Measurements from ENCODE around the gene SMAD7.
A peak's percentile ranks its signal among the peaks of the same experiment; 100 is the strongest.

Gene SMAD7

GRCh38 chr18:48952287-48953103, 1.7 kb upstream of the SMAD7 start:
- H3K27me3 ChIP-seq (ENCODE audit: control insufficient read depth in 1 of 2, insufficient read depth in 2 of 2, low read length in 2 of 2), result no peaks in the 10 kb centered on the region
- H3K4me3 ChIP-seq (ENCODE audit: low read depth in 1 of 2, low read length in 2 of 2), result peak overlapping the region; percentile 62 to 78
- peak overlapping the region; percentile 87 for H3K27ac ChIP-seq (ENCODE audit: low read depth, low read length)
- peak overlapping the region; percentile 73 to 78 for H3K9ac ChIP-seq (ENCODE audit: low read depth in 1 of 2, low read length in 2 of 2)
- peaks cover 30 to 31% of the 10 kb centered on the region in 2 donors for H3K4me1 ChIP-seq (ENCODE audit: control insufficient read depth in 1 of 2, insufficient read depth in 2 of 2, low read length in 2 of 2)
- H3K9me3 ChIP-seq (ENCODE audit: control insufficient read depth in 1 of 2, low read length in 2 of 2), result no peaks in the 10 kb centered on the region
- H3K36me3 ChIP-seq (ENCODE audit: control insufficient read depth in 1 of 2, insufficient read depth in 2 of 2, low read length in 2 of 2), result no peaks in the 10 kb centered on the region

DNA sequence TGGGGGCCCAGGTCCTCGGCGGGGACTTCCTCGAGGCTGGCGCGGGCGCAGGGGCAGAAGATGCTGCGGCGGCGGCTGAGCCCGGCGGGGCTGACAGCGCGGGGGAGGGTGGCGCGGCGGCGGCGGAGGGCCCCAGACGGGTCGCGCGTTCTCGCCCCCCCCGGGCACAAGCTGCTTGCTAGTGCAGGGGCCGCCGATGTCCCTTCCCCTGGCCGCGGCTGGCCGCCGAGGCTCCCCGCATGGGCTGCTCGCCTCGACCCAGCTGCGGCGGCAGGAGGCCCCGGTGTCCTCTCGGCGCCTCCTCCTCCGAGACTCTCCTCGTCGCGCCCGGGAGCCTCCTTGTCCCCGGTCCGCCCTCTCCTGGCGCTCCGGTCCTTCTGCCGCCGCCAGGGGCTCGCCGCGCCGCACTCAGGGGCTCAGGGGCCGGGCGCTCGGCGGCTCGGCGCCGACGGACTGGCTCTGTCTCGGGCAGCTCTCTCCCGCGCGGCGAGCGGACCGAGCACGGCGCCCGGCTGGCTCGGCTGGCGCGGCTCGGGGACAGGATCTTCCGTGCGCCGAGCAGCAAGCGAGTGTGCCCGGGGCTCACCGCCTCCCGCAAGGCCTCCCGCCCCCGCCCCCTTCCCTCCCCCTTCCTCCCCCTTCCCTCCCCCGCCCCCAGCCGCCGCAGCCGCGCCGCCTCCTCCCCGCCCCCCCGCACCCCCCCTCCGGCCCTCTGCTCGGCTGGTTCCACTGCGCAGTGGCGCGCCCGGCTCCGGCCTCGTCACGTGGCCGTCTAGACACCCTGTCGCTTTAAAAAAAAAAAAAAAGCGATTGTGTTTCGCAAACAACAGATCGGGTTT, 902 bp upstream of the SMAD7 start:
- H3K36me3 ChIP-seq (ENCODE audit: control insufficient read depth in 1 of 2, insufficient read depth in 2 of 2, low read length in 2 of 2), result no peaks in the 10 kb centered on the region

GRCh38 chr18:48949606-48950535, 894 bp downstream of the SMAD7 start:
- H3K4me3 ChIP-seq (ENCODE audit: low read depth in 1 of 2, low read length in 2 of 2), result peak overlapping the region; percentile 93 to 94
- no peaks in the 10 kb centered on the region for H3K27me3 ChIP-seq (ENCODE audit: control insufficient read depth in 1 of 2, insufficient read depth in 2 of 2, low read length in 2 of 2)
- H3K9me3 ChIP-seq (ENCODE audit: control insufficient read depth in 1 of 2, low read length in 2 of 2), result no peaks in the 10 kb centered on the region
- H3K36me3 ChIP-seq (ENCODE audit: control insufficient read depth in 1 of 2, insufficient read depth in 2 of 2, low read length in 2 of 2), result peaks cover 0 to 6% of the 10 kb centered on the region in 2 donors
- peaks cover 33 to 37% of the 10 kb centered on the region in 2 donors for H3K4me1 ChIP-seq (ENCODE audit: control insufficient read depth in 1 of 2, insufficient read depth in 2 of 2, low read length in 2 of 2)
- H3K9ac ChIP-seq (ENCODE audit: low read depth in 1 of 2, low read length in 2 of 2), result peak overlapping the region; percentile 84 to 94
- peak overlapping the region; percentile 90 for H3K27ac ChIP-seq (ENCODE audit: low read depth, low read length)

More for the DNA sequence above, 902 bp upstream of the SMAD7 start:
- peaks cover 32 to 35% of the 10 kb centered on the region in 2 donors for H3K4me1 ChIP-seq (ENCODE audit: control insufficient read depth in 1 of 2, insufficient read depth in 2 of 2, low read length in 2 of 2)
- peak overlapping the region; percentile 73 to 93 for H3K4me3 ChIP-seq (ENCODE audit: low read depth in 1 of 2, low read length in 2 of 2)
- no peaks in the 10 kb centered on the region for H3K27me3 ChIP-seq (ENCODE audit: control insufficient read depth in 1 of 2, insufficient read depth in 2 of 2, low read length in 2 of 2)
- H3K9ac ChIP-seq (ENCODE audit: low read depth in 1 of 2, low read length in 2 of 2), result peak overlapping the region; percentile 77 to 79
- H3K27ac ChIP-seq (ENCODE audit: low read depth, low read length), result peak overlapping the region; percentile 93
- no peaks in the 10 kb centered on the region for H3K9me3 ChIP-seq (ENCODE audit: control insufficient read depth in 1 of 2, low read length in 2 of 2)

- Histone ChIP-seq H3K36me3 (ENCODE audit: control insufficient read depth in 1 of 2, insufficient read depth in 2 of 2, low read length in 2 of 2) (peaks cover 0 to 13% of the 10 kb centered on the region in 2 donors), H3K4me3 (ENCODE audit: low read depth in 1 of 2, low read length in 2 of 2) (peak overlapping the region; percentile 93 to 94), H3K9me3 (ENCODE audit: control insufficient read depth in 1 of 2, low read length in 2 of 2) (no peaks in the 10 kb centered on the region), H3K27me3 (ENCODE audit: control insufficient read depth in 1 of 2, insufficient read depth in 2 of 2, low read length in 2 of 2) (no peaks in the 10 kb centered on the region), H3K27ac (ENCODE audit: low read depth, low read length) (peak overlapping the region; percentile 90), H3K9ac (ENCODE audit: low read depth in 1 of 2, low read length in 2 of 2) (peak overlapping the region; percentile 84 to 94), H3K4me1 (ENCODE audit: control insufficient read depth in 1 of 2, insufficient read depth in 2 of 2, low read length in 2 of 2) (peaks cover 41 to 45% of the 10 kb centered on the region in 2 donors)
Measured at GRCh38 chr18:48949050-48949605, 1.6 kb downstream of the SMAD7 start.

DNA sequence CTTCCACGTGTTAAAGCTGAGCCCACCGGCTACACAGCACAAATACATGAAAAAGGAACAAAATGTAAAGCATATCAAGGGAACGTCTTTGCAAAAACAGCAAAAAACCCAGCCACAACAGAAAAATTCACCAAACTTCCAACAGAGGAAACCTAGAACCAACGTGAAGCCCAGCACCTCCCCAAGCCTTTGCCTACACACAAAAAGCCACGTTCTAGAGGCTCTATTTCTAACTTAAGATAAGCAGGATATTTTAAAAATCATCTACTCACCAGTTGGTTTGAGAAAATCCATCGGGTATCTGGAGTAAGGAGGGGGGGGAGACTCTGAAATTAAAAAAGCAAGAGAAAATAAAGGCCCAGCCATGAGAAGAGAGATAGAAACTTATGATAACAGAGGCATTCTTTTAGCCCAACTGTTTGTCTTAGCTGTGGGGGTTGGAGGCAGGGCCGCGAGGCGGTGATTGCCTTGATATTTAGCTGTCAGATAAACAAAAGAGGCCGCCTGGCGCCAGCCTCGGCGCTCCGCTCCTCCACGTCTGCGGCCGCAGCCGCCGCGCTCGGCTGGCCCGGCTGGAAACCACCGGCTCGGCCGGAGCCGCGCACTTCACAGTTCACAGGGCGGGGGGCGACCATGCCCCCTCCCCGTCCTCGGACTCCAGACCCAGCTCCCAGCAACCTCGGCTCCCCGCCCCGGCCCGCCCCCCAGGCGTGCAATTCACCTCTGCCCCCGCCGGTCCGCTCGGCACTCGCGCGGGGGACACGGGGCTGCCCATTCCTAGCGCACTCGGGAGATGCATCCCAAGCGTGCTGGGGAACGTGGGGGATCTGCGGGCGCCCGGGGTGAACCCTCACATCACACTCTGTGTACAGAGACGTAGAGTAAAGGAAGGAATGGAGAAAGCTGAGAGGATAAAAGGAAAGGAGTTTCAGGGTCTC, 2.4 kb downstream of the SMAD7 start:
- Histone ChIP-seq H3K4me1 (ENCODE audit: control insufficient read depth in 1 of 2, insufficient read depth in 2 of 2, low read length in 2 of 2) (peaks cover 48 to 52% of the 10 kb centered on the region in 2 donors), H3K27ac (ENCODE audit: low read depth, low read length) (peak overlapping the region; percentile 90), H3K36me3 (ENCODE audit: control insufficient read depth in 1 of 2, insufficient read depth in 2 of 2, low read length in 2 of 2) (peaks cover 0 to 13% of the 10 kb centered on the region in 2 donors), H3K27me3 (ENCODE audit: control insufficient read depth in 1 of 2, insufficient read depth in 2 of 2, low read length in 2 of 2) (no peaks in the 10 kb centered on the region), H3K4me3 (ENCODE audit: low read depth in 1 of 2, low read length in 2 of 2) (peak overlapping the region; percentile 93 to 94), H3K9ac (ENCODE audit: low read depth in 1 of 2, low read length in 2 of 2) (peak overlapping the region; percentile 84 to 94), H3K9me3 (ENCODE audit: control insufficient read depth in 1 of 2, low read length in 2 of 2) (no peaks in the 10 kb centered on the region)

GRCh38 chr18:48947560-48947959, 3.2 kb downstream of the SMAD7 start:
- H3K27me3 ChIP-seq (ENCODE audit: control insufficient read depth in 1 of 2, insufficient read depth in 2 of 2, low read length in 2 of 2), result no peaks in the 10 kb centered on the region
- H3K36me3 ChIP-seq (ENCODE audit: control insufficient read depth in 1 of 2, insufficient read depth in 2 of 2, low read length in 2 of 2), result peaks cover under 1 to 13% of the 10 kb centered on the region in 2 donors
- no peaks in the 10 kb centered on the region for H3K9me3 ChIP-seq (ENCODE audit: control insufficient read depth in 1 of 2, low read length in 2 of 2)
- peak overlapping the region; percentile 93 to 94 for H3K4me3 ChIP-seq (ENCODE audit: low read depth in 1 of 2, low read length in 2 of 2)
- H3K4me1 ChIP-seq (ENCODE audit: control insufficient read depth in 1 of 2, insufficient read depth in 2 of 2, low read length in 2 of 2), result peaks cover 54 to 56% of the 10 kb centered on the region in 2 donors
- peak overlapping the region; percentile 84 to 94 for H3K9ac ChIP-seq (ENCODE audit: low read depth in 1 of 2, low read length in 2 of 2)
- peak overlapping the region; percentile 33 for H3K27ac ChIP-seq (ENCODE audit: low read depth, low read length)

GRCh38 chr18:48947092-48947491, 3.7 kb downstream of the SMAD7 start:
- peak overlapping the region; percentile 84 to 94 for H3K9ac ChIP-seq (ENCODE audit: low read depth in 1 of 2, low read length in 2 of 2)
- H3K9me3 ChIP-seq (ENCODE audit: control insufficient read depth in 1 of 2, low read length in 2 of 2), result no peaks in the 10 kb centered on the region
- H3K36me3 ChIP-seq (ENCODE audit: control insufficient read depth in 1 of 2, insufficient read depth in 2 of 2, low read length in 2 of 2), result peaks cover 5 to 14% of the 10 kb centered on the region in 2 donors
- H3K27me3 ChIP-seq (ENCODE audit: control insufficient read depth in 1 of 2, insufficient read depth in 2 of 2, low read length in 2 of 2), result no peaks in the 10 kb centered on the region
- no peak overlapping the region for H3K27ac ChIP-seq (ENCODE audit: low read depth, low read length)
- H3K4me1 ChIP-seq (ENCODE audit: control insufficient read depth in 1 of 2, insufficient read depth in 2 of 2, low read length in 2 of 2), result peaks cover 59 to 61% of the 10 kb centered on the region in 2 donors
- peak overlapping the region; percentile 93 to 94 for H3K4me3 ChIP-seq (ENCODE audit: low read depth in 1 of 2, low read length in 2 of 2)

GRCh38 chr18:48946329-48946835, 4.4 kb downstream of the SMAD7 start:
- no peak overlapping the region for H3K27ac ChIP-seq (ENCODE audit: low read depth, low read length)
- peaks cover 5 to 21% of the 10 kb centered on the region in 2 donors for H3K36me3 ChIP-seq (ENCODE audit: control insufficient read depth in 1 of 2, insufficient read depth in 2 of 2, low read length in 2 of 2)

More at GRCh38 chr18:48946329-48946835, 4.4 kb downstream of the SMAD7 start:
- Histone ChIP-seq H3K4me1 (ENCODE audit: control insufficient read depth in 1 of 2, insufficient read depth in 2 of 2, low read length in 2 of 2) (peaks cover 66 to 68% of the 10 kb centered on the region in 2 donors), H3K27me3 (ENCODE audit: control insufficient read depth in 1 of 2, insufficient read depth in 2 of 2, low read length in 2 of 2) (no peaks in the 10 kb centered on the region), H3K9me3 (ENCODE audit: control insufficient read depth in 1 of 2, low read length in 2 of 2) (no peaks in the 10 kb centered on the region), H3K9ac (ENCODE audit: low read depth in 1 of 2, low read length in 2 of 2) (no peak overlapping the region), H3K4me3 (ENCODE audit: low read depth in 1 of 2, low read length in 2 of 2) (peak overlapping the region; percentile 26 to 93)
